Neuronal stem cell (in vitro differentiated cells): Measurements from ENCODE around the gene MUCL3.
"Not testable (repeated sequence)": the region's sequence is repeated elsewhere in the genome, so short reads cannot be mapped to it uniquely, and the experiment has no call there.

Experiments
- DNase-seq: peaks from one replicate; pipeline ENCODE4 v3.0.0-alpha.2; 2013; ENCODE audit warnings: low spot score
- H2AFZ ChIP-seq: one replicate; pipeline ENCODE4 v1.6.1; 2013; ENCODE audit warnings: mild to moderate bottlenecking, low read length, inconsistent platforms
- H2AK5ac ChIP-seq: 2 replicates; pipeline ENCODE4 v1.6.1; 2013; ENCODE audit warnings: low read depth, mild to moderate bottlenecking, inconsistent platforms, low read length, moderate library complexity, mixed read lengths
- H2BK120ac ChIP-seq: 2 replicates; pipeline ENCODE4 v1.6.1; 2013; ENCODE audit warnings: low read depth, mild to moderate bottlenecking, inconsistent platforms, low read length, moderate library complexity, mixed read lengths
- H2BK12ac ChIP-seq: one replicate; pipeline ENCODE4 v1.6.1; 2013; ENCODE audit warnings: low read length, inconsistent platforms
- H2BK15ac ChIP-seq: 2 replicates; pipeline ENCODE4 v1.6.1; 2013; ENCODE audit warnings: mild to moderate bottlenecking, low read length, inconsistent platforms, mixed read lengths
- H2BK5ac ChIP-seq: one replicate; pipeline ENCODE4 v1.6.1; 2013; ENCODE audit warnings: inconsistent platforms, mild to moderate bottlenecking, low read length, moderate library complexity
- H3K14ac ChIP-seq: one replicate; pipeline ENCODE4 v1.6.1; 2013; ENCODE audit warnings: low read length, inconsistent platforms
- H3K18ac ChIP-seq: 2 replicates; pipeline ENCODE4 v1.6.1; 2013; ENCODE audit warnings: low read length, inconsistent platforms
- H3K23ac ChIP-seq: 2 replicates; pipeline ENCODE4 v1.6.1; 2013; ENCODE audit warnings: low read depth, mild to moderate bottlenecking, mixed read lengths, low read length, inconsistent platforms; ENCODE audit not compliant: poor library complexity
- H3K27ac ChIP-seq: replicated peaks from 3 replicates; pipeline ENCODE4 v1.5.1; 2013; ENCODE audit warnings: low read length, inconsistent platforms
- H3K27me3 ChIP-seq, 3 experiments: 2 replicates each; pipeline ENCODE4 v1.6.1; 2013; ENCODE audit warnings: low read length in 3 of 3, mild to moderate bottlenecking in 2 of 3, inconsistent platforms in 1 of 3, low read depth in 1 of 3, mixed read lengths in 1 of 3, moderate library complexity in 1 of 3; ENCODE audit not compliant: control insufficient read depth in 3 of 3, insufficient read depth in 3 of 3
- H3K36me3 ChIP-seq, 2 donors: replicated peaks in 1 of 2; 2 replicates each; pipeline ENCODE4 v1.6.1; 2013; ENCODE audit warnings: low read length in 2 of 2; ENCODE audit not compliant: control insufficient read depth in 2 of 2, insufficient read depth in 2 of 2
- H3K4ac ChIP-seq: 2 replicates; pipeline ENCODE4 v1.6.1; 2013; ENCODE audit warnings: inconsistent platforms, mild to moderate bottlenecking, low read length, moderate library complexity
- H3K4me1 ChIP-seq, 2 donors: 1 replicate in 1 of 2; 2 replicates in 1 of 2; pipeline ENCODE4 v1.6.1; 2013; ENCODE audit warnings: low read length in 2 of 2, low read depth in 1 of 2; ENCODE audit not compliant: control insufficient read depth in 2 of 2, insufficient read depth in 1 of 2
- H3K4me2 ChIP-seq: one replicate; pipeline ENCODE4 v1.6.1; 2013; ENCODE audit warnings: mild to moderate bottlenecking, low read length, inconsistent platforms; ENCODE audit not compliant: insufficient read depth, poor library complexity, severe bottlenecking
- H3K4me3 ChIP-seq, 2 donors: 2 replicates each; pipeline ENCODE4 v1.5.1; 2013; ENCODE audit warnings: low read length in 2 of 2, mild to moderate bottlenecking in 2 of 2, inconsistent platforms in 1 of 2, moderate library complexity in 1 of 2
- H3K79me1 ChIP-seq: one replicate; pipeline ENCODE4 v1.6.1; 2013; ENCODE audit warnings: low read depth, mild to moderate bottlenecking, inconsistent platforms, low read length, moderate library complexity
- H3K9ac ChIP-seq: one replicate; pipeline ENCODE4 v1.6.1; 2013; ENCODE audit warnings: mild to moderate bottlenecking, low read depth, low read length, inconsistent platforms; ENCODE audit not compliant: poor library complexity
- H3K9me3 ChIP-seq, 2 donors: replicated peaks in 1 of 2; 2 replicates each; pipeline versions ENCODE3 to v1.6.1; 2013; ENCODE audit warnings: low read length in 2 of 2, mild to moderate bottlenecking in 2 of 2, inconsistent platforms in 1 of 2, low read depth in 1 of 2, mixed read lengths in 1 of 2, moderate library complexity in 1 of 2; ENCODE audit not compliant: control insufficient read depth in 2 of 2, insufficient read depth in 1 of 2
- H4K8ac ChIP-seq: one replicate; pipeline ENCODE4 v1.6.1; 2013; ENCODE audit warnings: low read depth, mild to moderate bottlenecking, inconsistent platforms, low read length, moderate library complexity
- H4K91ac ChIP-seq: one replicate; pipeline ENCODE4 v1.6.1; 2013; ENCODE audit warnings: low read length, low read depth, mild to moderate bottlenecking, inconsistent platforms; ENCODE audit not compliant: poor library complexity
- WGBS, 2 donors: extraction: QIAGEN DNeasy Blood & Tissue Kit; methylation state at CpG; one replicate each; pipeline ENCODE4 v1.1.7; 2013; ENCODE audit warnings: missing lambda C conversion rate in 2 of 2, mixed read lengths in 1 of 2; ENCODE audit not compliant: insufficient read length in 2 of 2, insufficient replicate concordance in 1 of 2; ENCODE audit errors: extremely low coverage in 2 of 2; 5-methylcytosine and 5-hydroxymethylcytosine counted together

Gene MUCL3

GRCh38 chr6:30998785-30999184 lies 58.0 kb downstream of the MUCL3 start:
- WGBS, 2 donors: no CpG with 5 or more reads among the region's 5 CpGs
- Histone ChIP-seq H2AK5ac (no peak overlapping the region), H3K23ac (no peak overlapping the region), H2BK12ac (no peak overlapping the region), H3K36me3 (no peaks in the 10 kb centered on the region), H3K79me1 (no peaks in the 10 kb centered on the region), H3K9ac (no peak overlapping the region), H3K27me3 (no peaks in the 10 kb centered on the region), H2BK5ac (no peak overlapping the region), H2BK120ac (no peak overlapping the region), H3K9me3 (peaks cover 2 to 3% of the 10 kb centered on the region in 2 donors), H4K8ac (no peak overlapping the region), H3K18ac (no peak overlapping the region), H3K4me2 (no peak overlapping the region), H4K91ac (no peak overlapping the region), H3K14ac (no peak overlapping the region), H3K4me3 (no peak overlapping the region), H2AFZ (no peak overlapping the region), H2BK15ac (no peak overlapping the region), H3K4ac (no peak overlapping the region), H3K27ac (no peak overlapping the region), H3K4me1 (no peaks in the 10 kb centered on the region)
- DNase-seq: no peak

DNA sequence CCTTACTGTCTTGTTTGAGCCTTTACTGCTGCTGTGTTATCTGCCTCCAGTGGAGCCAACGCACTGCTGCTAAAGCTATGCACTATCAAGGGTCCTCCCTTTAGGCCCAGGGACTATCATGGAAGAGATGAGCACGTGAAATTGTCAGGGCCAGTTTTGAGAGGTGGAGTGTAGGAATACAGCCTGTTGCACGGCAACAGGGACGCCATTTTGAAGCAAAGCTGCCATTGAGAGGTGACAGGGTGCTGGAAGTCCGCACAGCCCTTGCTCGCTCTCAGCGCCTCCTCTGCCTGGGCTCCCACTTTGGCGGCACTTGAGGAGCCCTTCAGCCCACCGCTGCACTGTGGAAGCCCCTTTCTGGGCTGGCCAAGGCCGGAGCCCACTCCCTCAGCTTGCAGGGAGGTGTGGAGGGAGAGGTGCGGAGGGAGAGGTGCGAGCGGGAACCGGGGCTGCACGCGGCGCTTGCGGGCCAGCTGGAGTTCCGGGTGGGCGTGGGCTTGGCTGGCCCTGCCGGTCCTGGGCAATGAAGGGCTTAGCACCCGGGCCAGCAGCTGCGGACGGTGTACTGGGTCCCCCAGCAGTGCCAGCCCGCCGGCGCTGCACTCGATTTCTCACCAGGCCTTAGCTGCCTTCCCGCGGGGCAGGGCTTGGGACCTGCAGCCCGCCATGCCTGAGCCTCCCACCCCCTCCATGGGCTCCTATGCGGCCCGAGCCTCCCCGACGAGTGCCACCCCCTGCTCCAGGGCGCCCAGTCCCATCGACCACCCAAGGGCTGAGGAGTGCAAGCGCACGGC lies 59.5 kb downstream of the MUCL3 start:
- H2AFZ ChIP-seq: not testable (repeated sequence)

DNA sequence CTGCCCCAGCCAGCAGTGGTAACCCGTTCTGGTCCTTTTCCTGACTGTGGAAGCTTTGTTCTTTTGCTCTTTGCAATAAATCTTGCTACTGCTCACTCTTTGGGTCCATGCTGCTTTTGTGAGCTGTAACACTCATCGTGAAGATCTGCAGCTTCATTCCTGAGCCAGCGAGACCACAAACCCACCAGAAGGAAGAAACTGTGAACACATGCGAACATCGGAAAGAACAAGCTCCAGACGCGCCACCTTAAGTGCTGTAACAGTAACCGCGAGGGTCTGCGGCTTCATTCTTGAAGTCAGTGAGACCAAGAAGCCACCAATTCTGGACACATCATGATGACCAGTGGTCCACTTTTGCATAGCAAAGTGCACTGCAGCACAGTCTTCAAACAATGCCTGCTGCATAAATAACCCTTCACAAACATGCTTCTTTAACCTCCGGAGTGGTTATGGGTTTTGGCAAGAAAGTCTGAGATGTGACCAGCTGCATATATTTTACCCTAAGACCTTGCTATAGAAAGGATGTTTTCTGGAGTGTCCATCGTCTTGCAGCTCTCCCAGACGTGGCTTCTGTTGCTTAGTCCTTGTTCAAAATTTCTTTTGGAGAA lies 60.6 kb downstream of the MUCL3 start:
- H3K27me3 ChIP-seq: peaks cover 0 to 2% (median 0%) of the 10 kb centered on the region in 3 experiments
- no peak overlapping the region for H3K18ac ChIP-seq
- no peak overlapping the region for H2BK12ac ChIP-seq
- peaks cover 2 to 3% of the 10 kb centered on the region in 2 donors for H3K9me3 ChIP-seq
- no peak overlapping the region for H3K4ac ChIP-seq
- no peak overlapping the region for H3K9ac ChIP-seq
- no CpG with 5 or more reads among the region's 13 CpGs for WGBS, 2 donors
- H3K14ac ChIP-seq: no peak overlapping the region
- no peak overlapping the region for H2BK5ac ChIP-seq
- no peak overlapping the region for H3K23ac ChIP-seq
- no peak overlapping the region for H3K4me3 ChIP-seq
- H4K8ac ChIP-seq: no peak overlapping the region
- no peak for DNase-seq
- H2AFZ ChIP-seq: peak overlapping the region; percentile 5
- H3K36me3 ChIP-seq: no peaks in the 10 kb centered on the region
- no peak overlapping the region for H2BK120ac ChIP-seq
- H3K4me2 ChIP-seq: no peak overlapping the region
- no peak overlapping the region for H2AK5ac ChIP-seq
- no peaks in the 10 kb centered on the region for H3K4me1 ChIP-seq
- no peaks in the 10 kb centered on the region for H3K79me1 ChIP-seq
- no peak overlapping the region for H2BK15ac ChIP-seq
- H4K91ac ChIP-seq: no peak overlapping the region
- no peak overlapping the region for H3K27ac ChIP-seq

More for the DNA sequence above, 59.5 kb downstream of the MUCL3 start:
- not testable (repeated sequence) for H3K9ac ChIP-seq, H3K79me1 ChIP-seq, H3K4me1 ChIP-seq, H2AK5ac ChIP-seq, H3K9me3 ChIP-seq, H3K4me2 ChIP-seq, H4K91ac ChIP-seq, H2BK12ac ChIP-seq, H2BK120ac ChIP-seq, DNase-seq, H2BK15ac ChIP-seq, H2BK5ac ChIP-seq, H3K18ac ChIP-seq, H3K36me3 ChIP-seq, H4K8ac ChIP-seq, H3K23ac ChIP-seq, H3K4ac ChIP-seq, H3K27ac ChIP-seq, H3K14ac ChIP-seq, H3K27me3 ChIP-seq
- no CpG with 5 or more reads among the region's 39 CpGs for WGBS, 2 donors
- peak overlapping the region in 1 of 2 donors; percentile 57 for H3K4me3 ChIP-seq

GRCh38 chr6:31002471-31002870 lies 61.7 kb downstream of the MUCL3 start:
- no peak overlapping the region for H2BK15ac ChIP-seq
- H2BK120ac ChIP-seq: no peak overlapping the region
- H2AFZ ChIP-seq: no peak overlapping the region
- no peak overlapping the region for H4K91ac ChIP-seq
- H3K9me3 ChIP-seq: peaks cover 2 to 3% of the 10 kb centered on the region in 2 donors
- H3K4me2 ChIP-seq: no peak overlapping the region
- H3K4me1 ChIP-seq: no peaks in the 10 kb centered on the region
- H3K27ac ChIP-seq: no peak overlapping the region
- H3K18ac ChIP-seq: no peak overlapping the region
- no peak overlapping the region for H3K9ac ChIP-seq
- no peak for DNase-seq
- H2BK5ac ChIP-seq: no peak overlapping the region
- peaks cover 0 to 2% (median 0%) of the 10 kb centered on the region in 3 experiments for H3K27me3 ChIP-seq
- H3K4me3 ChIP-seq: no peak overlapping the region
- H3K4ac ChIP-seq: no peak overlapping the region
- no peak overlapping the region for H4K8ac ChIP-seq
- WGBS, 2 donors: no CpG with 5 or more reads among the region's 2 CpGs
- no peak overlapping the region for H3K23ac ChIP-seq
- H3K79me1 ChIP-seq: no peaks in the 10 kb centered on the region
- no peak overlapping the region for H3K14ac ChIP-seq
- H2BK12ac ChIP-seq: no peak overlapping the region
- H3K36me3 ChIP-seq: no peaks in the 10 kb centered on the region
- no peak overlapping the region for H2AK5ac ChIP-seq
